Ramos (cell line): Measurements from ENCODE around the gene CCNO.

Source experiments
- in situ Hi-C: fragments of 300-500 bp; cut with MboI; formaldehyde crosslinking; loops from one replicate; pipeline ENCODE4 v1.14.3; 2022; ENCODE audit warnings: low sequenced_read_pairs; ENCODE audit not compliant: unreplicated experiment

The CCNO gene, protein sequence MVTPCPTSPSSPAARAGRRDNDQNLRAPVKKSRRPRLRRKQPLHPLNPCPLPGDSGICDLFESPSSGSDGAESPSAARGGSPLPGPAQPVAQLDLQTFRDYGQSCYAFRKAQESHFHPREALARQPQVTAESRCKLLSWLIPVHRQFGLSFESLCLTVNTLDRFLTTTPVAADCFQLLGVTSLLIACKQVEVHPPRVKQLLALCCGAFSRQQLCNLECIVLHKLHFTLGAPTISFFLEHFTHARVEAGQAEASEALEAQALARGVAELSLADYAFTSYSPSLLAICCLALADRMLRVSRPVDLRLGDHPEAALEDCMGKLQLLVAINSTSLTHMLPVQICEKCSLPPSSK

DNA sequence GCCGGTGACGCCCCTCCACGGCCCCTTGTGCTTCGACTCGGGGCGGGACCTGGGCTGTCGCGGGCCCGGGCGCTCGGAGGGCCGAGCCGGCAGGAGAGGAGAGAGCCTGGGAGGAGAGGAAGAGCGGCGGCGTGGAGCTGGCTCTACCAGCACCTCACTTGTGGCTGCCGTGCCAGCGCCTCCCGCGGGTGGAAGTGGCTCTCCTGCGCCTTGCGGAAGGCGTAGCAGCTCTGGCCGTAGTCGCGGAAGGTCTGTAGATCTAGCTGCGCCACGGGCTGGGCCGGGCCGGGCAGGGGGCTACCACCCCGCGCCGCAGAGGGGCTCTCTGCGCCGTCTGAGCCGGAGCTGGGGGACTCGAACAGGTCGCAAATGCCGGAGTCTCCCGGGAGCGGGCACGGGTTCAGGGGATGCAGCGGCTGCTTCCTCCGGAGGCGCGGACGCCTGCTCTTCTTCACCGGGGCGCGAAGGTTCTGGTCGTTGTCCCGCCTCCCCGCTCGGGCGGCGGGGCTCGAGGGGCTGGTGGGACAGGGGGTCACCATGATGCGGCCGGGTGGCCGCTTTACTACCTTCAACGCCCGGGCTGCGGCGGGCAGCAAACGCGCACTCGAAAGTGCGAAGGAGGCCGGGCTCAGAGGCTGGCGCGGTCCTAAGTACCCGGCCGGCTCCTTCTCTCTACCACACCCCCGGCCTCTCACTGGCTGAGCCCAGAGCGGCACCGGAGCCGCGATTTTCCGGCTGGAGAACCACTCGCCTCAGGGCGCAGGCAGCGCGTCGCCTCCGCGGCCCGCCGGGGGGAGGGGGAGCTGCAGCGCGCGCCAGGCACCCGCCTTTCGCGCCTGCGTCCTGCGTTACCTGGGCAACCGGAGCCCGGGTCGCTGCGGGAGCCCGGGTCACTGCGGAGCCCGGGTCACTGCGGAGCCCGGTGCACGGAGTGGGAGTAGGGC, at the start of gene CCNO:
Gene CCNO (minus strand): TSS at position 624 of the 944 bp plus-strand sequence. CDS start 85 bp downstream, at position 539.
- in situ Hi-C loops: no loop called here

DNA sequence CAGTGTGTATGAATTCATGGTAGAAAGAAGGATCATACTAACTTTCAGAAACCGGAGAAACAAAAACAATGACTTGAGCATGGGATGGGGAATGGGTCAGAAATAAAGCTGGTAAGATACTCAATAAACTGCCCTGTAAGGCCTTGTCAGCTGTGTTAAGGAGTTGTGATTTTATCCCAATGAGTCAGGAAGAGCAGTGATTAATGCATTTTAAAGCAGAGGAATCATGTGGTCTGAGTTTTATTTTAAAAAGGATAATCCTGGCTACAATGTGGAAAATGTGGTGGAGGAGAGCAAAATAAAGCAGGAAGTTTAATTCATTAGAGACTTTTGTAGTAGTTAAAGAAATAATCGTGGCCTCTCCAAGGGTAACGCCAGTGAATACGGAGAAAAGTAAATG, 45.4 kb upstream of the CCNO start:
- in situ Hi-C loops: no loop called here

DNA sequence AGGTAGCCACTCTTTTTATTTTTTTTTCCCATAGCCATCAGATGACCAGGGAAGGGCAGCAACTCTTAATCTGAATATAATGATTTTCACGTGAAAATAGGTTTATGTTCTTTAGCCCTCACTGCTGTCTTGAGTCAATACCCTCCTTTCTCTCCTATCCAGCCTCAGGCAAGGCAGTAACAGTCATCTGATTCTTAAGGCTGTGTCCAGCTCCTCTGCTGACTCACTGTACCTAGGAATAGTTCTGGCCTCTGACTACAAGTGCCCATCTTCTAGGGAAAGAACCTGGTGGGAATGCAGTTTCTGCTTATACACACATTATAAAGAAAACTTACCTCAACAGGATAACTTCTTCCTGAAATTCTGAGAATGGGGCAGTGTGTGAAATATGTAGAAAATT, 43.4 kb upstream of the CCNO start:
- in situ Hi-C loops: no loop called here

DNA sequence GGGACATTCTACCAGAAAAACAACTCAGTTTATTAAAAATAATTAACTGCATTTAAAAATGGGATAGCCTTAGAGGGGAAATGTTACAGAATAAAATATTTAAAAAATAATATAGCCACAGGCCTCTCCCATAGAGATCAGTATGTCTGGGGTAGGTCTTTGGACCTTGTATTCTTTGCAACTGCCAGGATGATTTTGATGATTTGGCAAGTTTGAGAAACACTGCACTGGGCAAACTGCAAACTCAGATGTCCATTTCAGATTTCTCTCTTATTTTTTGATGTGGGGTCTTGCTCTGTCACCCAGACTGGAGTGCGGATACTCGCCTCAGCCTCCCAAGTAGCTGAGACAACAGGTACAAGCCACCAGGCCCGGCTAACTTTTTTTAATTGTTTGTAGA, 24.9 kb upstream of the CCNO start:
- in situ Hi-C loops: no loop called here

DNA sequence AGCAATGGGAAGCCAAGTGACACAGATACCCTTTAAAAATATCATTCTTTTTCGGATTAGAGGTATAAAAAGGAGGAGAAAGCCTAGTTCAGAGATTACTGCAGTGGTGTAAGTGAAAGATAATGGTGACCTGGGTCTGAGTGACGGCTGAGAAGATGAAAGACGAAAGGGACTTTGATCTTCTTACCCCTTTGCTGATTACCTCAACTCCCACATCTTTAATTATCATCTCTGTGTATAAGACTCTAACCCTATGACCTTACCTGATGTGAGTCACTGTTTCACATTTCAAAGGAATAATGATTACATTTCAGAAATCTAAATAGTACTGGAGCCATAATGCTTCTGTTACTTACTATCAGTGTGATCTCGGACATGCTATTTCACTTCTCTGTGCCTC, 21.4 kb upstream of the CCNO start:
- in situ Hi-C loops: no loop called here

DNA sequence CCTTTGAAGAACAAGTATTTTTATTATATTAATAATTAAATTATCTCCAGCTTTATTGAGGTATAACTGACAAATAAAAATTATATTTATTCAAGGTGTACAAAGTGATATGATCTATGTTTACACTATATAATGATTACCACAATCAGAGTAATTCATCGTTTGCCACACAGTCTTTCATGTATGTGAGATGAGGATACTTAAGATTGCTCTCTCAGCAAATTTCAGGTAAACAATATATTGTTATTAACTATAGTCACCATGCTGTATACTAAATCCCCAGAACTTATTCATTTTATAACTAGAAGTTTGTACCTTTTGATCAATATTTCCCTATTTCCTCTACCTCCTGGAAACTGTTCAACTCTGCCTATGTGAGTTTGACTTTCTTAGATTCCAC, 16.7 kb upstream of the CCNO start:
- in situ Hi-C loops: no loop called here

DNA sequence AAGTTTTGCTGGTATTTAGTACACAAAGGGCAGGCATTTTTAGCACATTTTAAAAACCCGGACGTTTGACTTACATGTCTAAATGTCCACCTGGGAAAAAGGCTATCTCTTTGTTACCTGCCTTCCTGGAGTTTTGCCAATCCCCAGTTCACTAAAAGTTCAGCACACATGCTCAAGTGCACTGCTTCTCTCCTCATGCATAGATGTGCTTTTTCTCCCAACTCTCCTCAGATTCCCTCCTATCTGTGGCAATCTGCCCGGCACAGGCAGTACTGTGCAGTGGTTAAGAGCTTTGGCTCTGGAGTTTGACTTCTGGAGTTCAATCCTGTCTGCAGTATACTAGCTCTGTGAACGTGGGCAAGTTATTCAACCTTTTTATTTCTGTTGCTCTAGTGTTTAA, 8.3 kb upstream of the CCNO start:
- in situ Hi-C loops: no loop called here

DNA sequence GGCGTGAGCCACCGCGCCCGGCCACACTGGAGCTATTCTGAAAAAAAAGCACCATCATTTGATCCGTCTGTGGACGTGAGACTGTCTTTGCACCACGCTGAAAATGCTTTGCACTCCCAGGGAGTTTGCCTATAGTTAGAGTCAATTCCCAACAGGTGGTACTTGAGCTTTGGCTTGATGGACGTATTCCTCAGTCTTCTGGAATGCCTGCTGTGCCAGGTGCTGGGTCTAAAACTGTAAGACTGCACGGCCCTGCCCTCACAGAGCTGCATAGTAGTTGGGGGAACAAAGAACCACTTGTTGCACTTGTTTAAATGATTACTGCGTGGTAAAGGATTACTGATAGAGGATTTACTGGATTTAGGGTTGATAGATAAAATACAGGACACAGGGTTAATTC, 3.4 kb upstream of the CCNO start:
- in situ Hi-C loops: no loop called here

DNA sequence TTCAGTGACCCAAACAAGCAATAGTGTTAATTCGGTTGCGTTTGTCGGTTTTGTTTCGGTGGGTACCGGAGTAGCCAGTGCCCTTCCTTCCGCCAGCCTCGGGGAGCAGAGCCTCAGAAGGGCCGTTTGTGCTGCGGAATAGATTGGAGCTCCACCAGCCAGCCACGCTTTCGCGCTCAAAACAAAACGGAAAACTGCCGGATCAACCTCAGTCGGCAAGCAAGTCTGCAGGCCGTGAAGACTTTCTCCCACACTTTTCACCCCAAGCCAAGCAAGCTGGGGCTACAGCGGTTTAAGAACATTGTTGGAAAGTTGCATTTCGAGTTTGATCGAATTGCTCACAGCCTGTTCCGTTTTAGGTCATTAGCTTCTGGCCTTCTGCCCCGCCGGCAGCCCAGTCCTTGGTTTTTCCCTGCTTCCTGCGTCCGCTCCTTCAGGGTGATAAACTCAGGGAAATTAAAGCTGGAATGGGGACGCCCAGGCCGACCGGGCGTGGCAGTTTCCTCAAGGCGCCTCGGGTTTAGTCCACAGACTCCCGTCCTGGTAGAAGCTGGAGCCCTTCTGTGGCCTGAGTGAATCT, 803 bp upstream of the CCNO start:
- in situ Hi-C loops: no loop called here

DNA sequence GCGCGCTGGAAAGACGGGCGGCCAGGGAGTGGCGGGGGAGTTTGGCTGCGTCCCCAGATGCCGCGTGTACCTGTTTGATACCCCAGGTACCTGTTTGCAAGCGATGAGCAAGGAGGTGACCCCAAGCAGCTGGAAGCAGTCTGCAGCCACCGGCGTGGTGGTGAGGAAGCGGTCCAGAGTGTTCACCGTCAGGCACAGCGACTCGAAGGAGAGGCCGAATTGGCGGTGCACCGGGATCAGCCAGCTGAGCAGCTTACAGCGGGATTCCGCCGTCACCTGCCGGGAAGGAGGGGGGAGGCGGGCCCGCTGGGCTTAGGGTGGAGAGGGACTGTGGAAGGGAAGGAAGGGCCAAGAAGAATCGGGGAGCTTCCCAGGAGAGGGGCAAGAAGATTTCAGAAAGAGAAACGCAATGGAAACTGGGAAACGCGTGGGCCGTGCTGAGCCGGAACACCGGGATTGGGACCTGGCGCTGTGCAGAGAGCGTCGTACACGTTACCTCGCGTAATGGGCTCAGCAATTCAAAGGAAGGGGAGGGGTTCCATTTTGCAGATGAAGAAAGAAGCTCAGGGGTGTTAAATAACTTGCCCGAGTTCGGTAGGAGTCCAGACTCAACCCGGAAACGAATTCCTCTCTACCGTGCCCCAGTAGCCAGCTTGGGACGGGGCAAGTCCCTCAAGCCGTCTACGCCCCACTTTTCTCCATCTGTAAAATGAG, 980 bp downstream of the CCNO start:
- in situ Hi-C loops: no loop called here

DNA sequence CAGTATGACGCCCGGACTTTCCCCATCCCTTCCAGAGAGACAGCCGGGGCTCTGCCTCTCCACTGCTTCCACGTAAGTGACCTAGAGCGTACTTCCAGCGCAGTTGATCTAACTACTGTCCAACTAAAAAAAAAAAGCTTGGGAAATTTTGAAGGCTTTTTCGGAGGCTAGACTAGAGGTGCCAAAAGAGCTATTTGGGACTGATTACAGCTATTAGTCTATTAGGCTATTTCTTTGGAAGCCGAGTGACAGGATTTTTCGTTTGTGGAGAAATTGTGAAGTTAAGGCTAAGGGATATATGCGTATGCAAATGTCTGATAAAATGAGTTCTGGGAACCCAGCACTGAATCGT, 1.5 kb downstream of the CCNO start:
- in situ Hi-C loops: no loop called here

DNA sequence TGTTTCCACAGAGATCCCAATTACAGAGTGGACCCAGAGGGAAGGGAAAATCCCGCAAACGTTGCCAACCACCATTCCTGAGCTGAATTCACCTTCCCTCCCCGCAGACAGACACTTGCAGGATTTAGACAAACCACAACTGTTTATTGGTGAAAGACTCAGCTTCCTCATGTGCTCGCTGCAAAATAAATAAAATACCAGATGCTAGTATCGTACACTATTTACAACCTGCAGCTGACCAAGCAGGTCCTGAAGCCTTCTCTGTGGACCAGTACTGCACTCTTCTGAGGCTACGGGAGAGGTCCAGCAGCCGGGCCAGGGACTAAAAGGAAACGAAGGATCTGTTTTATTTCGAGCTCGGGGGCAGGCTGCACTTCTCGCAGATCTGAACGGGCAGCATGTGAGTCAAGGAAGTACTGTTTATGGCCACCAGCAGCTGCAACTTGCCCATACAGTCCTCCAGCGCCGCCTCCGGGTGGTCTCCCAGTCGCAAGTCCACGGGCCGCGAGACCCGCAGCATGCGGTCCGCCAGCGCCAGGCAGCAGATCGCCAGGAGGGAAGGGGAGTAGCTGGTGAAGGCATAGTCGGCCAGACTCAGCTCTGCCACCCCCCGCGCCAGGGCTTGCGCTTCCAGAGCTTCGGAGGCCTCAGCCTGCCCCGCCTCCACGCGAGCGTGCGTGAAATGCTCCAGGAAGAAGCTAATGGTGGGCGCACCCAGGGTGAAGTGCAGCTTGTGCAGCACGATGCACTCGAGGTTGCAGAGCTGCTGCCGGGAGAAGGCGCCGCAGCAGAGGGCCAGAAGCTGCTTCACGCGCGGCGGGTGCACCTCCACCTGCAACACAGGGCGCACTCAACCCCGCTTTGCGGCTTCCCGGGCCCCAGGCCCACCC, 2.1 kb downstream of the CCNO start:
- in situ Hi-C loops: no loop called here

DNA sequence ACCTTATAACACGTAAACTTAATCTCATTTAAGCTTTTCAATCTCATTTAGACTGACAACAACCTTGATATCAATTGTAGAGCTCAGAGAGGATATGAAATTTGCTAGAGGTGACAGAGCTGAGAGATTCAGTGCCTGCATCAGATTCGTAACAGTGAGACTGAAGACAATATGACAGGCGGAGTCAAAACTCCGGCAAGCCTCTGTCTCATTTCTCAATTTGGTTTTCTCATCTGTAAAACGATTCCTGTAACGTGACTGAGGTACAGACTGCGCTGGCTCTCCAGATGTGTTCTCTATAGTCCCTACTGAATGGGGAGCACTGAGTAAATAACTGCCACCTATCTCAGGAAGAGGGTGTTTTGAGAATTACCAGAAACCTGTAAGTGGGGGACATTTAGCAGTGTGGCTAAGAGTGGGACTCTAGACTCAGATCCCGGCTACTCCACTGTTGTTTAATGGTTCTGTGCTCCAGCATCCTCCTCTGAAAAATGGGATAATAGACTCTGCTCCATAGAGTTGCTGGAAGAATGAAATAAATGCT, 3.2 kb downstream of the CCNO start:
- in situ Hi-C loops: no loop called here

DNA sequence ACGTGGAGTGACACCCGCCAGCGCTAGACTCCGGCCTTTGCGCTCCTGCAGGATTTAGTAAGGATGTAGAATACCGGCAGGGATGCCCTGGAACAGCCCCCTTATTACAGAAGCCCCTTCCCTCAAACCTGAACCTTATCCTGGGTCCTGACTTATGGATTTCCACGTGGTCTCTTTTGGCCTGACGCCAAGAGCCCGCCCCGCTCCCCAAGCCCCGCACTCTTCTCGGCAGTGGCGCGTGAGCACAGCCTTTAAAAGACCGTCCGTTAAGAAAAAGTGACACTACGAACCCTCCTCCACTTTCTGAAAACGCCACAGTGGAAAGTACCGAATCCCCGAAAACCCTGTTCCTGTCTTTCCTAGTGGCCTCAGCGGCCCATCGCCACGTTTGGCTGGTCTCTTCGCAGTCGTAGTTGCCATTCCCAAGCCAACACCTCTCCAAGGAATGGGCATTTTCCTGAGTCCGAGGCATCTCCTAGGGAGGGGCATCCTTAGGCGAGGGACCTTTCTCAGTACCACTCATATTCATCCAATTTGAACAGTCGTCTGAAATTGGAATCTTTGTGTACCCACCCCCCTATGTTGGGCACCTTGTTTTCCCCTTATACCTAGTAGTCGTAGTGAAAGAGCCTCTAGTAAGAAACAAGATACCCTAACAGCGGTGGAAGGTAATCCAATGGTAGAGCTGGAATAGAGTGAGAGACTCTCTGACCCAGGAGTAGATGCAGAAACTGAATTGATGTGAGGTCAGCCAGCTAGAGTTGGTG, 5.6 kb downstream of the CCNO start:
- in situ Hi-C loops: no loop called here

DNA sequence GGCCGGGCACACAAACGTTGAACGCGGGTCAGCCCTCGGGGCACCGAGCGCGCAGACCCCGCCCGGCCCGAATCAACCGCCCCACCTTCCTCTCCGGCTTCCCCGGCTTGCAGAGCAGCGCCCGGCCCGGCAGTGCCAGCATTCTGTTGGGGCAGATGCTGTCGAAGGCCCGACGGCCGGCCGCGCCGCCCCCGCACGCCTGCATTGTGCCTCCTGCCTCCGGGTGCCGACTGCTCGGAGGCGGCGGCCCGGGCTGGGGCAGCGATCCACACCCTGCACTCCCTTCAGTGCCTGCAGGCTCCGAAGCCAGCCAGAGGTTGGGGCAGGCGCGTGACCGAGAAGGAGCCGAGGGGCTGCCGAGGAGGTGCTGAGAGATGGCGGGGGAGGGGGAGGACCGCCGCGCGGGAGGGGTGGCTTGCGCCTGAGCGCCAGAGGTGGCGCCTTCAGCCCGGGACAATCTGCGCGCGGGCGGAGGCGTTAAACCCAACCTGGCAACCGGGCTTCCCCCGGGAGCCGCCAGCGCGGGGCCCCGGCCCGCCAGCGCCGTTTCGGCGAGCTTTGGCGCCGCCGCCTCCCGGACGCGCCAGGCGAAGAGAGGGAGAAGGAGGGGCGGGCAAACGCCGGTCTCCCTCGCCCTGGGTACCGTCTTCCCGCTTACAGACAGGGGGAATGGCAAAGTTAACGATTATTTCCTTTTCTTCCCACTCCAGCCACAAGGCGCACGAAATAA, 6.3 kb downstream of the CCNO start, which contains the start of gene MCIDAS:
Gene MCIDAS (minus strand): TSS at position 382 of the 730 bp plus-strand sequence. CDS start 177 bp downstream, at position 205.
- in situ Hi-C loops: no loop called here

DNA sequence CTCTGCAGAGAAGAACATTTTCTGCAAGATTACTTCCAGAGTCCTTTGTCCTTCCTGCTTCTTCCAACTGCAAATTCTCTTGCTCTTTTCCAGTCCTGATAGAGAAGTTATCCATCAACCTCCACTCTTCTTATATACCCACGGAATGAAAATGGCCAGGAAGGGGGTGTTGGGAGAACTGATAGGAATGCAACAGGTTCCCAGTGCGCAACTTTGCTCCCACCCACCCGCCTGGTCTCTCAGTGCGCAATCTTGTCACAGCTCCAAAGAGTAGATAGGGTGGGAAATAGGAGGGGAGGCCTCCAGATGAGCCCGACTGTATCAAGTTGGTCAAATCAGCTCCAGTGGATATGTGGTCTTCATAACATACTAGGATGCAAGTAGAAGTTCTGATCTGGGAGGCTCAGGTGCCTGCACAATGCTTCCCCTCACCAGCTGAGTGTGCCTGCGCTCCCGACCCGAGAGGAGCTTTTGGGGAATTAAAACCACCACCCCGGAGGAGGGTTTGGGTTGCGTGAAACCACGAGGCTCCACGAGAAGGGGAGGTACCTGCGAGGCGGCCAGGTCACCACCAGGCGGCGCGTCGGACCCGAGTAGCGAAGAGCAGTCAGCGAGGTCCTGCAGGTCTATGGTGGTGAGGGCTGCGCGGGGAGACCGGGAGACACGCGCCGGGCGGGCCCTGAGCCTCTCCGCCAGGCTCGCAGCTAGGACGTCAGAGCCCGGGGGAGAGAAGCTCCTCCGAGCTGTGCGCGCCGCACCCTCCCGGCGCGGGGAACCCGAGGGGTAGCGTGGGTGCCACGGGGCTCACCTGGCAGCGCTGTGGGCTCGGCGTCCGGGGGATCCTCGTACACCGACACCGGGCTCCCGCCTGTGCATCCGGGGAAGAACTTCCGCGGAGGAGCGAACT, 7.1 kb downstream of the CCNO start:
- in situ Hi-C loops: no loop called here

DNA sequence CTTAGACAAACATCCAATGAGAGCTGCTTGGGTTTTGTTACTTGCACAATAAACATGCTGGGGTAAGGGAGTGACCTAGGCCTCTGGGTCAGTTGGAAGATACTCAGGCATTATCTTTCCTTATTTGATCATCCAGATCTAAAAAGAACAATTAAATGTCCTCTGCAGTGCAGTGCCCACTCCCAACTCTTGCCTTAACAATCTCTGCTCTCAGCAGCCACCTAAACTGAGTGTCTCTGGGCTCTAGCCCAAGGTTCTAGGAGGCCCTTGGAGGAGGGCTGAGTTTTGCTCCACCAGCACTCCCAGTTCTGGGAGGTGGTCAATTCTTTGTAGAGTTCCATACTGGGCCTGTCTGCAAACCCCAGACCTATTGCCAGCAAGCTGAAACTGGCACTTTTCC, 8.1 kb downstream of the CCNO start:
- in situ Hi-C loops: no loop called here
